Osteocyte (in vitro differentiated cells): ENCODE data around the gene ZNF776. TPM values are rescaled to one million over a fixed set of nuclear protein-coding genes. Genes with fewer than 3 reads are reported as not detected.
"Not testable (repeated sequence)": the region's sequence is repeated elsewhere in the genome, so short reads cannot be mapped to it uniquely, and the experiment has no call there.

Experiments used
- DNase-seq: peaks from one replicate; pipeline ENCODE4 v3.0.0; 2021; ENCODE audit warnings: mixed read lengths; ENCODE audit not compliant: unreplicated experiment; ENCODE audit errors: extremely low spot score
- H3K27ac Mint-ChIP-seq: one replicate; pipeline ENCODE4 v1.8.0; 2021; ENCODE audit warnings: mild to moderate bottlenecking, mixed read lengths; ENCODE audit not compliant: unreplicated experiment
- H3K27me3 Mint-ChIP-seq: one replicate; pipeline ENCODE4 v1.8.0; 2021; ENCODE audit warnings: mixed read lengths; ENCODE audit not compliant: unreplicated experiment
- H3K36me3 Mint-ChIP-seq: one replicate; pipeline ENCODE4 v1.8.0; 2021; ENCODE audit warnings: mixed read lengths; ENCODE audit not compliant: unreplicated experiment
- H3K4me1 Mint-ChIP-seq: one replicate; pipeline ENCODE4 v1.8.0; 2021; ENCODE audit warnings: mixed read lengths; ENCODE audit not compliant: unreplicated experiment
- H3K4me3 Mint-ChIP-seq: one replicate; pipeline ENCODE4 v1.8.0; 2021; ENCODE audit warnings: mild to moderate bottlenecking, moderate library complexity, mixed read lengths; ENCODE audit not compliant: unreplicated experiment
- H3K9me3 Mint-ChIP-seq: one replicate; pipeline ENCODE4 v1.8.0; 2021; ENCODE audit warnings: mixed read lengths; ENCODE audit not compliant: unreplicated experiment
- CTCF ChIP-seq: fragments of 200-600 bp; sonication (generic); IDR thresholded peaks from 2 replicates; pipeline ENCODE4 v1.5.0; 2021; ENCODE audit warnings: antibody characterized with exemption, mild to moderate bottlenecking, moderate library complexity
- total RNA-seq: library from RNA; stranded (reverse); gene quantifications from 2 replicates; pipeline ENCODE4 v1.2.1, GENCODE V29; 2021

ZNF776 gene
- total RNA-seq, 1 donor from 2014 or later, result 16.9 TPM

- H3K4me3 Mint-ChIP-seq, H3K36me3 Mint-ChIP-seq, H3K4me1 Mint-ChIP-seq, H3K27ac Mint-ChIP-seq, H3K27me3 Mint-ChIP-seq: not testable (repeated sequence)
- peak; percentile 67 for TF ChIP-seq CTCF
- DNase-seq, result peak; percentile 84
- peaks cover 17% of the 10 kb centered on the region for H3K9me3 Mint-ChIP-seq
Measured at GRCh38 chr19:57738320-57738719, 8.3 kb upstream of the ZNF776 start.

- not testable (repeated sequence) for H3K27me3 Mint-ChIP-seq, H3K4me3 Mint-ChIP-seq, H3K36me3 Mint-ChIP-seq, H3K27ac Mint-ChIP-seq, H3K4me1 Mint-ChIP-seq, DNase-seq
- H3K9me3 Mint-ChIP-seq, result peaks cover 12% of the 10 kb centered on the region
Measured at GRCh38 chr19:57738770-57739169, 7.8 kb upstream of the ZNF776 start.

GRCh38 chr19:57747472-57747807 lies 825 bp downstream of the ZNF776 start:
- Mint-ChIP-seq H3K4me1 (peaks cover 18% of the 10 kb centered on the region), H3K27me3 (no peaks in the 10 kb centered on the region), H3K27ac (peak overlapping the region; percentile 98), H3K36me3 (peaks cover 57% of the 10 kb centered on the region), H3K4me3 (peak overlapping the region; percentile 98), H3K9me3 (peaks cover 23% of the 10 kb centered on the region)
- no peak for DNase-seq
- no peak for TF ChIP-seq CTCF

GRCh38 chr19:57748029-57748428 lies 1.4 kb downstream of the ZNF776 start:
- Mint-ChIP-seq H3K4me3 (peak overlapping the region; percentile 98), H3K36me3 (peaks cover 63% of the 10 kb centered on the region), H3K4me1 (peaks cover 18% of the 10 kb centered on the region), H3K27me3 (no peaks in the 10 kb centered on the region), H3K27ac (no peak overlapping the region), H3K9me3 (peaks cover 27% of the 10 kb centered on the region)
- DNase-seq, result no peak
- TF ChIP-seq CTCF, result no peak

- H3K36me3 Mint-ChIP-seq, result peaks cover 97% of the 10 kb centered on the region
- no peak overlapping the region for H3K27ac Mint-ChIP-seq
- H3K4me3 Mint-ChIP-seq, result no peak overlapping the region
- H3K27me3 Mint-ChIP-seq, result no peaks in the 10 kb centered on the region
- DNase-seq, result no peak
- H3K9me3 Mint-ChIP-seq, result peaks cover 49% of the 10 kb centered on the region
- H3K4me1 Mint-ChIP-seq, result no peaks in the 10 kb centered on the region
- no peak for TF ChIP-seq CTCF
Measured at GRCh38 chr19:57754091-57754673, 7.6 kb downstream of the ZNF776 start.

- H3K27me3 Mint-ChIP-seq, result no peaks in the 10 kb centered on the region
- no peak for TF ChIP-seq CTCF
- DNase-seq, result no peak
- H3K27ac Mint-ChIP-seq, result no peak overlapping the region
- H3K9me3 Mint-ChIP-seq, result peaks cover 48% of the 10 kb centered on the region
- H3K36me3 Mint-ChIP-seq, result peaks cover 96% of the 10 kb centered on the region
- no peaks in the 10 kb centered on the region for H3K4me1 Mint-ChIP-seq
- no peak overlapping the region for H3K4me3 Mint-ChIP-seq
Measured at GRCh38 chr19:57755031-57755430, 8.4 kb downstream of the ZNF776 start.
